CD4-positive, alpha-beta T cell (primary cell): Measurements from ENCODE around the gene TMED4. TPM values are rescaled to one million over a fixed set of nuclear protein-coding genes. Genes with fewer than 3 reads are reported as not detected.

Source experiments
- ATAC-seq: fragments of 200-7000 bp; cut with Tn5 transposase; one replicate; pipeline ENCODE4 v1.10.0; 2022; ENCODE audit warnings: mild to moderate bottlenecking; ENCODE audit not compliant: poor library complexity
- CTCF ChIA-PET: fragments of 350-600 bp; sonication (Branson Sonifier 250); formaldehyde crosslinking; loops from one replicate; lab custom pipeline; 2021; ENCODE audit warnings: antibody characterized with exemption, inconsistent platforms; lab: Charles Lee
- POLR2A ChIA-PET: fragments of 350-600 bp; sonication (Branson Sonifier 250); formaldehyde crosslinking; loops from one replicate; lab custom pipeline; 2021; ENCODE audit warnings: antibody characterized with exemption, inconsistent platforms; lab: Charles Lee
- DNase-seq, 14 experiments: peaks; one replicate each; pipeline ENCODE4 v3.0.0-alpha.2; 2013 to 2020; ENCODE audit warnings: mixed read lengths in 2 of 14
- H3K27ac ChIP-seq, 2 donors: one replicate each; pipeline versions ENCODE4 v1.5.1 to v1.7.0; 2013; ENCODE audit warnings: low read length in 2 of 2, low read depth in 1 of 2, mild to moderate bottlenecking in 1 of 2
- H3K27me3 ChIP-seq, 2 experiments: 1 replicate in 1 of 2; 2 replicates in 1 of 2; pipeline versions ENCODE4 v1.6.1 to v1.7.0; 2013; ENCODE audit warnings: low read length in 2 of 2, control low read depth in 1 of 2, mild to moderate bottlenecking in 1 of 2, moderate library complexity in 1 of 2; ENCODE audit not compliant: insufficient read depth in 2 of 2, control insufficient read depth in 1 of 2
- H3K36me3 ChIP-seq: one replicate; pipeline ENCODE4 v1.6.1; 2013; ENCODE audit warnings: low read length, control low read depth; ENCODE audit not compliant: insufficient read depth
- H3K4me1 ChIP-seq: one replicate; pipeline ENCODE4 v1.6.1; 2013; ENCODE audit warnings: low read length, control low read depth; ENCODE audit not compliant: insufficient read depth
- H3K4me3 ChIP-seq: one replicate; pipeline ENCODE4 v1.5.1; 2013; ENCODE audit warnings: mild to moderate bottlenecking, low read length, moderate library complexity
- H3K9me3 ChIP-seq, 2 experiments: 1 replicate in 1 of 2; 2 replicates in 1 of 2; pipeline versions ENCODE4 v1.6.1 to v1.7.0; 2013; ENCODE audit warnings: low read length in 2 of 2, mild to moderate bottlenecking in 2 of 2, control low read depth in 1 of 2, moderate library complexity in 1 of 2; ENCODE audit not compliant: control insufficient read depth in 1 of 2, insufficient read depth in 1 of 2
- H3K27ac Mint-ChIP-seq: one replicate; pipeline ENCODE4 v1.8.0; 2020; ENCODE audit warnings: mixed read lengths
- H3K27me3 Mint-ChIP-seq: one replicate; pipeline ENCODE4 v1.8.0; 2021; ENCODE audit warnings: mixed read lengths
- H3K36me3 Mint-ChIP-seq: one replicate; pipeline ENCODE4 v1.8.0; 2021; ENCODE audit warnings: low read depth, mixed read lengths
- H3K4me1 Mint-ChIP-seq: one replicate; pipeline ENCODE4 v1.8.0; 2021; ENCODE audit warnings: low read depth, mixed read lengths
- H3K4me3 Mint-ChIP-seq: one replicate; pipeline ENCODE4 v1.8.0; 2020; ENCODE audit warnings: mild to moderate bottlenecking, mixed read lengths
- H3K9me3 Mint-ChIP-seq: one replicate; pipeline ENCODE4 v1.8.0; 2020; ENCODE audit warnings: mixed read lengths
- intact Hi-C, 2 experiments: fragments of 100-400 bp; cut with DNase I in 1 of 2; cut with micrococcal nuclease in 1 of 2; formaldehyde crosslinking; loops; one replicate each; pipeline versions ENCODE4 v1.15.1 to v1.9.0; 2023 to 2025; cut with DNase I, micrococcal nuclease
- total RNA-seq, 174 experiments: library from RNA in 2 of 174; stranded (reverse) in 2 of 174; gene quantifications; one replicate each; pipeline ENCODE4 v1.2.3 and lab custom pipeline; 2021 to 2026
- TF ChIP-seq, protein P1 (sequence below): fragments of 200-600 bp; IDR thresholded peaks from one replicate; pipeline ENCODE4 v1.8.0; 2022; ENCODE audit warnings: antibody characterized with exemption, mild to moderate bottlenecking

The TMED4 gene
- total RNA-seq, 2 experiments from 2014 or later = 134 to 138 TPM

DNA sequence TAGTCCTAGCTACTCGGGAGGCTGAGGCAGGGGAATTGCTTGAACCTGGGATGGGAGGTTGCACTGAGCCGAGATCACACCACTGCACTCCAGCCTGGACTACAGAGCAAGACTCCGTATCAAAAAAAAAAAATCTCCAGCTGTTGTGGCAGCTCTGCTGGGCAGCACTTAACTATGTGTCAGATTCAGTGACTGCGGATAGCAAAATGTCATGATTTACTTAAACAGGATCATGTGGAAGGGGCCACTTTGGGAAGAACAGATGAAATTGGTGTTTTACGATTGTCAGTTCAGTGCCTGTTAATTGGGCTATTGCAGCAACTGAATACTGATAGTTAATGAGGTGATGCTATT is 39.7 kb upstream of the TMED4 start:
- ChIA-PET POLR2A (interaction anchor here (1.7 to 4.5 kb wide), 2 partner anchors 10 to 15 kb away, joined by 11 to 48 read pairs; partner anchors contain the start of gene OGDH), CTCF (interaction anchor here (1.4 to 2.5 kb wide), 2 partner anchors 9 to 17 kb away, joined by 3 to 7 read pairs; no protein-coding TSS in a partner anchor)
- intact Hi-C loops = no loop called here
- peaks cover 94% of the 10 kb centered on the region for H3K4me1 Mint-ChIP-seq
- H3K27me3 Mint-ChIP-seq = no peaks in the 10 kb centered on the region
- peaks cover 30% of the 10 kb centered on the region for H3K36me3 ChIP-seq
- peak overlapping the region in 1 of 2 donors; percentile 85 for H3K27ac ChIP-seq
- H3K4me3 Mint-ChIP-seq = no peak overlapping the region
- H3K4me3 ChIP-seq = no peak overlapping the region
- TF ChIP-seq, protein P1, sequence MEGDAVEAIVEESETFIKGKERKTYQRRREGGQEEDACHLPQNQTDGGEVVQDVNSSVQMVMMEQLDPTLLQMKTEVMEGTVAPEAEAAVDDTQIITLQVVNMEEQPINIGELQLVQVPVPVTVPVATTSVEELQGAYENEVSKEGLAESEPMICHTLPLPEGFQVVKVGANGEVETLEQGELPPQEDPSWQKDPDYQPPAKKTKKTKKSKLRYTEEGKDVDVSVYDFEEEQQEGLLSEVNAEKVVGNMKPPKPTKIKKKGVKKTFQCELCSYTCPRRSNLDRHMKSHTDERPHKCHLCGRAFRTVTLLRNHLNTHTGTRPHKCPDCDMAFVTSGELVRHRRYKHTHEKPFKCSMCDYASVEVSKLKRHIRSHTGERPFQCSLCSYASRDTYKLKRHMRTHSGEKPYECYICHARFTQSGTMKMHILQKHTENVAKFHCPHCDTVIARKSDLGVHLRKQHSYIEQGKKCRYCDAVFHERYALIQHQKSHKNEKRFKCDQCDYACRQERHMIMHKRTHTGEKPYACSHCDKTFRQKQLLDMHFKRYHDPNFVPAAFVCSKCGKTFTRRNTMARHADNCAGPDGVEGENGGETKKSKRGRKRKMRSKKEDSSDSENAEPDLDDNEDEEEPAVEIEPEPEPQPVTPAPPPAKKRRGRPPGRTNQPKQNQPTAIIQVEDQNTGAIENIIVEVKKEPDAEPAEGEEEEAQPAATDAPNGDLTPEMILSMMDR = no peak
- peaks cover 61% of the 10 kb centered on the region for H3K36me3 Mint-ChIP-seq
- H3K27me3 ChIP-seq = no peaks in the 10 kb centered on the region
- DNase-seq (no peak), ATAC-seq (no peak)
- H3K9me3 ChIP-seq = no peaks in the 10 kb centered on the region
- peak overlapping the region; percentile 84 for H3K27ac Mint-ChIP-seq
- H3K9me3 Mint-ChIP-seq = no peaks in the 10 kb centered on the region
- peaks cover 83% of the 10 kb centered on the region for H3K4me1 ChIP-seq

DNA sequence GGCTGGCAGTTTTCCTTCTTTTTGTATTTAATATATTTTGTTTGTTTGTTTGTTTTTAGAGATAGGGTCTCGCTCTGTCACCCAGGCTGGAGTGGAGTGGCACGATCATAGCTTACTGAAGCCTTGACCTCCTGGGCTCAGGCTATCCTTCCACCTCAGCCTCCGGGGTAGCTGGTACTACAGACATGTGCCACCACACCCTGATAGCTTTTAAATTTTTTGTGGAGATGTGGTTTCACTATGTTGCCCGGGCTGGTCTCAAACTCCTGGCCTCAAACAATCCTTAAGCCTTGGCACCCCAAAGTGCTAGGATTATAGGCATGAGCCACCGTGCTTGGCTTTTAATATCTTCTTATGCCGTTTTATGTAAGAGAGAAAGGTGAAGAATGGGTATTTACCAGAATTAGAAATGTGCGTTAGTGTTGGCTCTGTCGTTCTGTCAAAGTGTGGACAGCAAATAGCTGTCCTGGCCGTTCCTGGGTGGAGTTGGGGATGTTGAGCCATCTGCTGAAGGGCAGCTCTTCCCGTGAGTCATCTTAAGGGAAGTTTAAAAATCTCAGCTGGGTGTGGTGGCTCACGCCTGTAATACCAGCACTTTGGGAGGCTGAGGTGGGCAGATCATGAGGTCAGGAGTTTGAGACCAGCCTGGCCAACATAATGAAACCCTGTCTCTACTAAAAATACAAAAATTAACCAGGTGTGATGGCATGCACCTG is 39.2 kb upstream of the TMED4 start:
- ChIA-PET CTCF (interaction anchor here (2.5 kb wide), 1 partner anchor 18 kb away, joined by 7 read pairs; no protein-coding TSS in a partner anchor), POLR2A (interaction anchor here (0.6 to 4.5 kb wide), 4 partner anchors 10 to 130 kb away, joined by 3 to 48 read pairs (median 9); partner anchors contain the start of gene OGDH)
- no peaks in the 10 kb centered on the region for H3K27me3 Mint-ChIP-seq
- DNase-seq (peak in 2 of 14 experiments; percentile 53 to 65), ATAC-seq (no peak)
- H3K4me1 Mint-ChIP-seq = peaks cover 92% of the 10 kb centered on the region
- TF ChIP-seq, protein P1 = no peak
- Histone ChIP-seq H3K4me3 (no peak overlapping the region), H3K27ac (peak overlapping the region in 1 of 2 donors; percentile 3), H3K9me3 (no peaks in the 10 kb centered on the region), H3K36me3 (peaks cover 25% of the 10 kb centered on the region), H3K27me3 (no peaks in the 10 kb centered on the region), H3K4me1 (peaks cover 80% of the 10 kb centered on the region)
- H3K27ac Mint-ChIP-seq = peak overlapping the region; percentile 84
- H3K4me3 Mint-ChIP-seq = no peak overlapping the region
- no peaks in the 10 kb centered on the region for H3K9me3 Mint-ChIP-seq
- peaks cover 55% of the 10 kb centered on the region for H3K36me3 Mint-ChIP-seq
- intact Hi-C loops = no loop called here

DNA sequence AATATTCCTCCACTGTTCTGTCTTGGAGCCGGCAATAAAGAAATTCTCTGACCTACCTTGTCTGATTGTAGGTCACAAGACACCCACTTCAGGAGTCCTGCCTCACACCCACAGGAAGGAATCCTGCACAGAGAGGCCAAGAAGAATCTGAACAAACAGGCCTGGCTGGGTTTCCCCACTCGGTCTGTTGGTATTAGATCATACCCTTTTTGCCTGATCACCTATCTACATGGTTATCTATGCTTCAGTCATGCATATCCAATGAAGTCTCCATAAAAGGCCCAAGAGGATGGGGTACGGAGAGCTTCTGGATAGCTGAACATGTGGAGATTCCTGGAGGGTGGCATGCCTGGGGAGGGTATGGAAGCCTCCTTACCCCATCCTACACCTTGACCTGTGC is 36.7 kb upstream of the TMED4 start:
- ATAC-seq = peak; percentile 41
- Mint-ChIP-seq H3K4me1 (peaks cover 91% of the 10 kb centered on the region), H3K36me3 (peaks cover 41% of the 10 kb centered on the region), H3K9me3 (no peaks in the 10 kb centered on the region), H3K4me3 (peak overlapping the region; percentile 3), H3K27ac (peak overlapping the region; percentile 84), H3K27me3 (no peaks in the 10 kb centered on the region)
- POLR2A ChIA-PET = interaction anchor here (4.5 kb wide), 1 partner anchor 12 kb away, joined by 48 read pairs; the partner anchor contains the start of gene OGDH
- TF ChIP-seq, protein P1 = no peak
- Histone ChIP-seq H3K36me3 (peaks cover 5% of the 10 kb centered on the region), H3K9me3 (no peaks in the 10 kb centered on the region), H3K27ac (peak overlapping the region; percentile 32 to 57), H3K4me3 (no peak overlapping the region), H3K27me3 (no peaks in the 10 kb centered on the region), H3K4me1 (peaks cover 74% of the 10 kb centered on the region)
- CTCF ChIA-PET = interaction anchor here (1.3 kb wide), 1 partner anchor 13 kb away, joined by 3 read pairs; the partner anchor contains the start of gene OGDH
- intact Hi-C loops = no loop called here
- DNase-seq = peak in 4 of 14 experiments; percentile 33 to 78 (median 56)
